Activated CD8-positive, alpha-beta memory T cell treated with anti-CD3 and anti-CD28 coated beads for 24 hours (primary cell): ENCODE measurements around the gene LSS.
A peak's percentile ranks its signal among the peaks of the same experiment; 100 is the strongest.

Experiments
- DNase-seq: peaks from one replicate; pipeline ENCODE4 v3.0.0-alpha.2; 2020

The LSS gene

GRCh38 chr21:46228345-46229051 is at the start of gene LSS:
LSS (minus strand) TSS chr21:46228774; CDS start chr21:46228745, 29 bp downstream.
- DNase-seq: peak; percentile 97

- DNase-seq: no peak
These were observed 46.3 kb upstream of the LSS start for GRCh38 chr21:46274797-46275390.

GRCh38 chr21:46273341-46273740 is 44.8 kb upstream of the LSS start:
- DNase-seq: no peak

GRCh38 chr21:46269466-46269865 is 40.9 kb upstream of the LSS start:
- no peak for DNase-seq

GRCh38 chr21:46268371-46268770 is 39.8 kb upstream of the LSS start:
- no peak for DNase-seq

- no peak for DNase-seq
These were observed 38.4 kb upstream of the LSS start for GRCh38 chr21:46266946-46267345.

- DNase-seq: no peak
These were observed 37.4 kb upstream of the LSS start for GRCh38 chr21:46265736-46266525.

GRCh38 chr21:46264690-46265144 is 36.1 kb upstream of the LSS start:
- no peak for DNase-seq

- DNase-seq: no peak
These were observed 35.6 kb upstream of the LSS start for GRCh38 chr21:46264046-46264689.

- no peak for DNase-seq
These were observed 28.0 kb upstream of the LSS start for GRCh38 chr21:46256501-46256994.

GRCh38 chr21:46255758-46256337 is 27.3 kb upstream of the LSS start:
- DNase-seq: no peak

GRCh38 chr21:46255166-46255565 is 26.6 kb upstream of the LSS start:
- no peak for DNase-seq

GRCh38 chr21:46254208-46254975 is 25.8 kb upstream of the LSS start:
- DNase-seq: no peak

- DNase-seq: peak; percentile 73
These were observed 25.1 kb upstream of the LSS start for GRCh38 chr21:46253610-46254124.

GRCh38 chr21:46252840-46253239 is 24.3 kb upstream of the LSS start:
- no peak for DNase-seq

- DNase-seq: no peak
These were observed 21.7 kb upstream of the LSS start for GRCh38 chr21:46250146-46250725.

- no peak for DNase-seq
These were observed 20.3 kb upstream of the LSS start for GRCh38 chr21:46248827-46249226.

- no peak for DNase-seq
These were observed 19.8 kb upstream of the LSS start for GRCh38 chr21:46248422-46248782.

GRCh38 chr21:46247699-46248421 is 19.3 kb upstream of the LSS start:
- DNase-seq: no peak

- no peak for DNase-seq
These were observed 17.8 kb upstream of the LSS start for GRCh38 chr21:46246345-46246744.
